Osteocyte (in vitro differentiated cells): ENCODE results near the gene PKMYT1. TPM values are rescaled to one million over a fixed set of nuclear protein-coding genes. Genes with fewer than 3 reads are reported as not detected.

Experiments
- DNase-seq: peaks from one replicate; pipeline ENCODE4 v3.0.0; 2021; ENCODE audit warnings: mixed read lengths; ENCODE audit not compliant: unreplicated experiment; ENCODE audit errors: extremely low spot score
- H3K27ac Mint-ChIP-seq: one replicate; pipeline ENCODE4 v1.8.0; 2021; ENCODE audit warnings: mild to moderate bottlenecking, mixed read lengths; ENCODE audit not compliant: unreplicated experiment
- H3K27me3 Mint-ChIP-seq: one replicate; pipeline ENCODE4 v1.8.0; 2021; ENCODE audit warnings: mixed read lengths; ENCODE audit not compliant: unreplicated experiment
- H3K36me3 Mint-ChIP-seq: one replicate; pipeline ENCODE4 v1.8.0; 2021; ENCODE audit warnings: mixed read lengths; ENCODE audit not compliant: unreplicated experiment
- H3K4me1 Mint-ChIP-seq: one replicate; pipeline ENCODE4 v1.8.0; 2021; ENCODE audit warnings: mixed read lengths; ENCODE audit not compliant: unreplicated experiment
- H3K4me3 Mint-ChIP-seq: one replicate; pipeline ENCODE4 v1.8.0; 2021; ENCODE audit warnings: mild to moderate bottlenecking, moderate library complexity, mixed read lengths; ENCODE audit not compliant: unreplicated experiment
- H3K9me3 Mint-ChIP-seq: one replicate; pipeline ENCODE4 v1.8.0; 2021; ENCODE audit warnings: mixed read lengths; ENCODE audit not compliant: unreplicated experiment
- total RNA-seq: library from RNA; stranded (reverse); gene quantifications from 2 replicates; pipeline ENCODE4 v1.2.1, GENCODE V29; 2021
- TF ChIP-seq, protein P1 (sequence below): fragments of 200-600 bp; sonication (generic); IDR thresholded peaks from 2 replicates; pipeline ENCODE4 v1.5.0; 2021; ENCODE audit warnings: antibody characterized with exemption, mild to moderate bottlenecking, moderate library complexity

The PKMYT1 gene
- total RNA-seq, 1 donor from 2014 or later, result 10.4 TPM

- peak overlapping the region; percentile 66 for H3K4me3 Mint-ChIP-seq
- TF ChIP-seq, protein P1, sequence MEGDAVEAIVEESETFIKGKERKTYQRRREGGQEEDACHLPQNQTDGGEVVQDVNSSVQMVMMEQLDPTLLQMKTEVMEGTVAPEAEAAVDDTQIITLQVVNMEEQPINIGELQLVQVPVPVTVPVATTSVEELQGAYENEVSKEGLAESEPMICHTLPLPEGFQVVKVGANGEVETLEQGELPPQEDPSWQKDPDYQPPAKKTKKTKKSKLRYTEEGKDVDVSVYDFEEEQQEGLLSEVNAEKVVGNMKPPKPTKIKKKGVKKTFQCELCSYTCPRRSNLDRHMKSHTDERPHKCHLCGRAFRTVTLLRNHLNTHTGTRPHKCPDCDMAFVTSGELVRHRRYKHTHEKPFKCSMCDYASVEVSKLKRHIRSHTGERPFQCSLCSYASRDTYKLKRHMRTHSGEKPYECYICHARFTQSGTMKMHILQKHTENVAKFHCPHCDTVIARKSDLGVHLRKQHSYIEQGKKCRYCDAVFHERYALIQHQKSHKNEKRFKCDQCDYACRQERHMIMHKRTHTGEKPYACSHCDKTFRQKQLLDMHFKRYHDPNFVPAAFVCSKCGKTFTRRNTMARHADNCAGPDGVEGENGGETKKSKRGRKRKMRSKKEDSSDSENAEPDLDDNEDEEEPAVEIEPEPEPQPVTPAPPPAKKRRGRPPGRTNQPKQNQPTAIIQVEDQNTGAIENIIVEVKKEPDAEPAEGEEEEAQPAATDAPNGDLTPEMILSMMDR, result peak; percentile 62
- no peak overlapping the region for H3K27ac Mint-ChIP-seq
- DNase-seq, result no peak
- H3K36me3 Mint-ChIP-seq, result no peaks in the 10 kb centered on the region
- no peaks in the 10 kb centered on the region for H3K27me3 Mint-ChIP-seq
- no peaks in the 10 kb centered on the region for H3K9me3 Mint-ChIP-seq
- H3K4me1 Mint-ChIP-seq, result peaks cover 16% of the 10 kb centered on the region
Observed at GRCh38 chr16:2969545-2970521, 10.4 kb downstream of the PKMYT1 start.

DNA sequence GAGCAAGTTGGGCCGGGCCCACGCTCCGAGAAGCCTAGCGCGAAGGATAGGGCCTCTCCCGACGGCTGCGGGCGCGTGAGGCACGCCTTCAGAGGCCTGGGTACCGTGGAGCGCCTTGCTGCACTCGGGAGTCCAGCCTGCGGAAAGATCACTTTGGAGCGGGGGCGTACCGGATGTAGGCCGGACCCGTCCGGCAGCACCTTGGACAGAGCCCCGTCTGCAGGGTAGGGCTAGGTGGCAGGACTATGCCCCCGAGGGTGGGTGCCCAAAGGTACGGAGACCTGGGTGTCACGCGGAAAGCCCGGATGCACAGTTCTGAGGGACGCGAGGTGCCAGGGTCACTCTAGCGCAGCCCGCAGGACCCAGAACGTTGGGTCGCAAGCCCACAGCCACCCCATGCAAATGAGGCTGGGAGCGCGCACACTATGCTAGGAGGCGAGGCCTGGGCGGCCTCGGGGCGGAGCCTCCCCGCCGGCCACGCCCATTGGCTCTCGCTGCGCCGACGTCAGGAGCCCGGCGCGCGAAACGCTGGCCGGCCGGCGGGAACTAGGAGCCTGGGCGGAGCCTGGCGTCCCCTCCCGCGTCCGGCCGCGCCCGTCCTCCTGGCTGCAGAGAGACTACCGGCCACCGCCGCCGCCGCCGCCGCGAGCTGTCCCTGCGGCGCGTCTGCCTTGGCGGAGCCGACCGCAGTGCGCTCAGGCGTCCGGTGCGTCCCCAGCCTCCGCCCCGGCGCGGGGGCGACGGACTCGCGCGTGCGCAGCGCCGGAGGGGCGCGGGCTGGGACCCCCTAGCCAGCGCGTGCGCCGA lies 11.3 kb downstream of the PKMYT1 start, which contains the start of gene PAQR4:
PAQR4 (plus strand) TSS at position 611 of the 807 bp plus-strand sequence. CDS start 327 bp downstream, outside the sequence.
- H3K9me3 Mint-ChIP-seq, result no peaks in the 10 kb centered on the region
- H3K27ac Mint-ChIP-seq, result no peak within 1 kb of the TSS
- DNase-seq, result peak; percentile 95
- TF ChIP-seq, protein P1, result no peak
- H3K4me1 Mint-ChIP-seq, result peaks cover 19% of the 10 kb centered on the region
- H3K4me3 Mint-ChIP-seq, result peak within 1 kb of the TSS; percentile 68
- H3K36me3 Mint-ChIP-seq, result no peaks in the 10 kb centered on the region
- H3K27me3 Mint-ChIP-seq, result peaks cover 2% of the 10 kb centered on the region

GRCh38 chr16:2968368-2968737 lies 11.9 kb downstream of the PKMYT1 start:
- peaks cover 5% of the 10 kb centered on the region for H3K27me3 Mint-ChIP-seq
- TF ChIP-seq, protein P1, result no peak
- H3K4me1 Mint-ChIP-seq, result peaks cover 22% of the 10 kb centered on the region
- no peaks in the 10 kb centered on the region for H3K36me3 Mint-ChIP-seq
- peak overlapping the region; percentile 68 for H3K4me3 Mint-ChIP-seq
- no peak overlapping the region for H3K27ac Mint-ChIP-seq
- no peak for DNase-seq
- H3K9me3 Mint-ChIP-seq, result no peaks in the 10 kb centered on the region

DNA sequence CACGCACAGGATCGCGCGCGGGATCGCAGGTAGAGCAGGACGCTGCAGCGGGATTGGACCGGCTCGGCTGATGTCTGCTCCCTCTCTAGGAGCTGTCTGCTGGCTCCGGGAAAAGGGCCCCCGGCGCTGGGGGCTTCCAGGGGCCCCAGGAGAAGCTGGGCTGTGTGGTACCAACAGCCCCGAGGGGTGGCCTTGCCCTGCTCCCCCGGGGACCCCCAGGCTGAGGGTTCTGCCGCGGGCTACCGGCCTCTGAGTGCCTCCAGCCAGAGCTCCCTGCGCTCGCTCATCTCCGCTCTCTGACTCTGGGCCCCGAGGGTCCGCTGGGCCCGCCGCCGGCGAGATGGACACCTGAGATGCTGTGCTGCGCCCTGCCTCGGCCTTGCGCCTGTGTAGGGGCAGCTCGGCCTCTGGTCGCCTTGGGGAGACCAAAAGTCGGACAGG lies 12.5 kb downstream of the PKMYT1 start:
- DNase-seq, result no peak
- H3K27me3 Mint-ChIP-seq, result peaks cover 7% of the 10 kb centered on the region

More for the DNA sequence above, 12.5 kb downstream of the PKMYT1 start:
- no peak overlapping the region for H3K27ac Mint-ChIP-seq
- no peaks in the 10 kb centered on the region for H3K9me3 Mint-ChIP-seq
- no peak overlapping the region for H3K4me3 Mint-ChIP-seq
- peaks cover 24% of the 10 kb centered on the region for H3K4me1 Mint-ChIP-seq
- TF ChIP-seq, protein P1, result no peak
- no peaks in the 10 kb centered on the region for H3K36me3 Mint-ChIP-seq
